ENCODE data around the gene KHNYN.
"Not testable (repeated sequence)": the region's sequence is repeated elsewhere in the genome, so short reads cannot be mapped to it uniquely, and the experiment has no call there.

KHNYN gene

GRCh38 chr14:24465368-24465767, 35.6 kb downstream of the KHNYN start:
- H3K27ac ChIP-seq (ENCODE audit: low read depth, low read length): no peak overlapping the region
- no peaks in the 10 kb centered on the region for H3K36me3 ChIP-seq (ENCODE audit: control insufficient read depth in 5 of 5, insufficient read depth in 5 of 5, low read length in 5 of 5)
- no peak overlapping the region for H3K4me3 ChIP-seq (ENCODE audit: low read depth in 1 of 5, low read length in 5 of 5)
- no peak overlapping the region for H3K9ac ChIP-seq (ENCODE audit: low read length in 5 of 5)
- no peaks in the 10 kb centered on the region for H3K4me1 ChIP-seq (ENCODE audit: control insufficient read depth in 5 of 5, insufficient read depth in 5 of 5, low read length in 5 of 5)
- H3K9me3 ChIP-seq (ENCODE audit: control insufficient read depth in 5 of 5, low read length in 5 of 5): peaks cover 0 to 2% (median 0%) of the 10 kb centered on the region in 5 donors
- H3K27me3 ChIP-seq (ENCODE audit: control insufficient read depth in 5 of 5, insufficient read depth in 4 of 5, low read length in 5 of 5): no peaks in the 10 kb centered on the region

DNA sequence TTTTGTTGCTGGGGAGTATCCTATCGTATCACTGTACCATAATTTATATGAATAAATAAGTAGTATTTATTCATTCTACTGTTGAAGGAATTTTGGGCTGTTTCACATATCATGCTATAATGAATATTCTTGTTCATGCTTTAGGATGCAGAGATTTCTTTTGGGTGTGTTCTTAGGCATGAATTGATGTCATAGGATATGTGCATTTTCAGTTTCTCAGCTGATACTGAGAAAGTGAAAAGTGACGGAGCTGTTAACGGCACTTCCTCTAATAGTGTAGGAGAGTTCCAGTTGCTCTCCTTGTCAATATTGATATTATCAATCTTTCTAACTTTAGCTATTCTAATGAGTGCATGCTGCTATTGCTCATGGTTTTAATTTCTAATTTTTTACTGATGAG, 36.1 kb downstream of the KHNYN start:
- H3K9me3 ChIP-seq (ENCODE audit: control insufficient read depth in 5 of 5, low read length in 5 of 5): peaks cover 0 to 2% (median 0%) of the 10 kb centered on the region in 5 donors
- no peak overlapping the region for H3K4me3 ChIP-seq (ENCODE audit: low read depth in 1 of 5, low read length in 5 of 5)
- no peak overlapping the region for H3K27ac ChIP-seq (ENCODE audit: low read depth, low read length)
- no peaks in the 10 kb centered on the region for H3K4me1 ChIP-seq (ENCODE audit: control insufficient read depth in 5 of 5, insufficient read depth in 5 of 5, low read length in 5 of 5)
- H3K27me3 ChIP-seq (ENCODE audit: control insufficient read depth in 5 of 5, insufficient read depth in 4 of 5, low read length in 5 of 5): no peaks in the 10 kb centered on the region
- H3K36me3 ChIP-seq (ENCODE audit: control insufficient read depth in 5 of 5, insufficient read depth in 5 of 5, low read length in 5 of 5): no peaks in the 10 kb centered on the region
- H3K9ac ChIP-seq (ENCODE audit: low read length in 5 of 5): no peak overlapping the region

DNA sequence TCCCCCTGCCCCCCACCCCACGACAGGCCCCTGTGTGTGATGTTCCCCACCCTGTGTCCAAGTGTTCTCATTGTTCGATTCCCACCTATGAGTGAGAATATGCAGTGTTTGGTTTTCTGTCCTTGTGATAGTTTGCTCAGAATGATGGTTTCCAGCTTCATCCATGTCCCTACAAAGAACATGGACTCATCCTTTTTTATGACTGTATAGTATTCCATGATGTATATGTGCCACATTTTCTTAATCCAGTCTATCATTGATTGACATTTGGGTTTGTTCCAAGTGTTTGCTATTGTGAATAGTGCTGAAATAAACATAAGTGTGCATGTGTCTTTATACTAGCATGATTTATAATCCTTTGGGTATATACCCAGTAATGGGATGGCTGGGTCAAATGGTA, 40.7 kb downstream of the KHNYN start:
- H3K4me3 ChIP-seq (ENCODE audit: low read depth in 1 of 5, low read length in 5 of 5); H3K9me3 ChIP-seq (ENCODE audit: control insufficient read depth in 5 of 5, low read length in 5 of 5); H3K27me3 ChIP-seq (ENCODE audit: control insufficient read depth in 5 of 5, insufficient read depth in 4 of 5, low read length in 5 of 5); H3K36me3 ChIP-seq (ENCODE audit: control insufficient read depth in 5 of 5, insufficient read depth in 5 of 5, low read length in 5 of 5); H3K9ac ChIP-seq (ENCODE audit: low read length in 5 of 5); H3K4me1 ChIP-seq (ENCODE audit: control insufficient read depth in 5 of 5, insufficient read depth in 5 of 5, low read length in 5 of 5); H3K27ac ChIP-seq (ENCODE audit: low read depth, low read length): not testable (repeated sequence)

DNA sequence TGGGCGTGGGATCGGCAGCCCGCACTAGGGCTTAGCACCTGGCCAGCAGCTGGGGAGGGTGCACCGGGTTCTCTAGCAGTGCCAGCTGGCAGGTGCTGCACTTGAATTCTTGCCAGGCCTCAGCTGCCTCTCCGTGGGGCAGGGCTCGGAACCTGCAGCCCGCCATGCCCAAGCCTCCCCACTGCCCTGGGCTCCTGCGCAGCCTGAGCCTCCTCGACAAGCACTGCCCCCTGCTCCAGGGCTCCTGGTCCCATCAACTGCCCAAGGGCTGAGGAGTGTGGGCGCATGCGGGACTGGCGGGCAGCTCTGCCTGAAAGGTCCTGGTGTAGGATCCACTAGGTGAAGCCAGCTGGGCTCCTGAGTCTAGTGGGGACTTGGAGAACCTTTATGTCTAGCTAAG, 43.5 kb downstream of the KHNYN start:
- Histone ChIP-seq H3K4me3 (ENCODE audit: low read depth in 1 of 5, low read length in 5 of 5) (no peak overlapping the region), H3K9ac (ENCODE audit: low read length in 5 of 5) (no peak overlapping the region), H3K4me1 (ENCODE audit: control insufficient read depth in 5 of 5, insufficient read depth in 5 of 5, low read length in 5 of 5) (no peaks in the 10 kb centered on the region), H3K36me3 (ENCODE audit: control insufficient read depth in 5 of 5, insufficient read depth in 5 of 5, low read length in 5 of 5) (peaks cover 0 to 5% (median 0%) of the 10 kb centered on the region in 5 donors), H3K9me3 (ENCODE audit: control insufficient read depth in 5 of 5, low read length in 5 of 5) (peaks cover 0 to 4% (median 0%) of the 10 kb centered on the region in 5 donors), H3K27ac (ENCODE audit: low read depth, low read length) (no peak overlapping the region), H3K27me3 (ENCODE audit: control insufficient read depth in 5 of 5, insufficient read depth in 4 of 5, low read length in 5 of 5) (no peaks in the 10 kb centered on the region)

DNA sequence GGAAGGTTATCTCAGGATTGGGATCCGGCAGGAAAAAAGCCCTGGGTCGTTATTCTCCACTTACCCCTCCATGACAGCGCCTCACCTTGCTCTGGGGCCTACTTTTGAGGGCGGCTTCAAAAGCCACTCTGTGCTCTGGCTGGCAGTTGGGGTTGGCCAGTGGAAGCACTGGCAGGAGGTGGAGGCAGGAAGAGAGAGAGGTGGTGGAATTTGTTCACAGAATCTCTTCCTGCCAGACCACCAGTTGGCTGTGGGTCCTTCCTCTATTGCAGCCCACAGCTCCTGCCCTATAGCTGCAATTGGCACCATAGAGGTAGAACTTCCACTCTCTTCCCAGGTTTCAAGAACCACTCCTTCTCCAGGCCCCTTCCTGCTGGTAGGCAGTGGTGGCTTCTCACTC, 45.5 kb downstream of the KHNYN start:
- no peaks in the 10 kb centered on the region for H3K27me3 ChIP-seq (ENCODE audit: control insufficient read depth in 5 of 5, insufficient read depth in 4 of 5, low read length in 5 of 5)
- no peak overlapping the region for H3K9ac ChIP-seq (ENCODE audit: low read length in 5 of 5)
- no peak overlapping the region for H3K27ac ChIP-seq (ENCODE audit: low read depth, low read length)
- H3K4me3 ChIP-seq (ENCODE audit: low read depth in 1 of 5, low read length in 5 of 5): no peak overlapping the region
- no peaks in the 10 kb centered on the region for H3K4me1 ChIP-seq (ENCODE audit: control insufficient read depth in 5 of 5, insufficient read depth in 5 of 5, low read length in 5 of 5)
- peaks cover 0 to 4% (median 0%) of the 10 kb centered on the region in 5 donors for H3K9me3 ChIP-seq (ENCODE audit: control insufficient read depth in 5 of 5, low read length in 5 of 5)
- peaks cover 0 to 5% (median 0%) of the 10 kb centered on the region in 5 donors for H3K36me3 ChIP-seq (ENCODE audit: control insufficient read depth in 5 of 5, insufficient read depth in 5 of 5, low read length in 5 of 5)

GRCh38 chr14:24479999-24480398, 50.2 kb downstream of the KHNYN start:
- not testable (repeated sequence) for H3K36me3 ChIP-seq (ENCODE audit: control insufficient read depth in 5 of 5, insufficient read depth in 5 of 5, low read length in 5 of 5); H3K9ac ChIP-seq (ENCODE audit: low read length in 5 of 5); H3K27me3 ChIP-seq (ENCODE audit: control insufficient read depth in 5 of 5, insufficient read depth in 4 of 5, low read length in 5 of 5); H3K4me3 ChIP-seq (ENCODE audit: low read depth in 1 of 5, low read length in 5 of 5); H3K27ac ChIP-seq (ENCODE audit: low read depth, low read length); H3K9me3 ChIP-seq (ENCODE audit: control insufficient read depth in 5 of 5, low read length in 5 of 5); H3K4me1 ChIP-seq (ENCODE audit: control insufficient read depth in 5 of 5, insufficient read depth in 5 of 5, low read length in 5 of 5)

- no peaks in the 10 kb centered on the region for H3K36me3 ChIP-seq (ENCODE audit: control insufficient read depth in 5 of 5, insufficient read depth in 5 of 5, low read length in 5 of 5)
- peak overlapping the region in 1 of 5 donors; percentile 46 for H3K9ac ChIP-seq (ENCODE audit: low read length in 5 of 5)
- H3K9me3 ChIP-seq (ENCODE audit: control insufficient read depth in 5 of 5, low read length in 5 of 5): peaks cover 0 to 8% (median 0%) of the 10 kb centered on the region in 5 donors
- peaks cover 0 to 2% (median 0%) of the 10 kb centered on the region in 5 donors for H3K27me3 ChIP-seq (ENCODE audit: control insufficient read depth in 5 of 5, insufficient read depth in 4 of 5, low read length in 5 of 5)
- H3K4me1 ChIP-seq (ENCODE audit: control insufficient read depth in 5 of 5, insufficient read depth in 5 of 5, low read length in 5 of 5): peaks cover 0 to 6% (median 0%) of the 10 kb centered on the region in 5 donors
- H3K4me3 ChIP-seq (ENCODE audit: low read depth in 1 of 5, low read length in 5 of 5): no peak overlapping the region
- H3K27ac ChIP-seq (ENCODE audit: low read depth, low read length): no peak overlapping the region
Observed at GRCh38 chr14:24481622-24482324, 52.0 kb downstream of the KHNYN start.

GRCh38 chr14:24482699-24483303, 53.0 kb downstream of the KHNYN start:
- H3K4me3 ChIP-seq (ENCODE audit: low read depth in 1 of 5, low read length in 5 of 5); H3K9me3 ChIP-seq (ENCODE audit: control insufficient read depth in 5 of 5, low read length in 5 of 5); H3K4me1 ChIP-seq (ENCODE audit: control insufficient read depth in 5 of 5, insufficient read depth in 5 of 5, low read length in 5 of 5): not testable (repeated sequence)

GRCh38 chr14:24483604-24484252, 54.0 kb downstream of the KHNYN start:
- H3K27ac ChIP-seq (ENCODE audit: low read depth, low read length): no peak overlapping the region
- peaks cover 0 to 2% (median 0%) of the 10 kb centered on the region in 5 donors for H3K27me3 ChIP-seq (ENCODE audit: control insufficient read depth in 5 of 5, insufficient read depth in 4 of 5, low read length in 5 of 5)
- no peak overlapping the region for H3K9ac ChIP-seq (ENCODE audit: low read length in 5 of 5)
- no peak overlapping the region for H3K4me3 ChIP-seq (ENCODE audit: low read depth in 1 of 5, low read length in 5 of 5)
- H3K9me3 ChIP-seq (ENCODE audit: control insufficient read depth in 5 of 5, low read length in 5 of 5): peaks cover 0 to 8% (median 0%) of the 10 kb centered on the region in 5 donors
- H3K36me3 ChIP-seq (ENCODE audit: control insufficient read depth in 5 of 5, insufficient read depth in 5 of 5, low read length in 5 of 5): no peaks in the 10 kb centered on the region
- peaks cover 0 to 6% (median 0%) of the 10 kb centered on the region in 5 donors for H3K4me1 ChIP-seq (ENCODE audit: control insufficient read depth in 5 of 5, insufficient read depth in 5 of 5, low read length in 5 of 5)

More at GRCh38 chr14:24482699-24483303, 53.0 kb downstream of the KHNYN start:
- not testable (repeated sequence) for H3K9ac ChIP-seq (ENCODE audit: low read length in 5 of 5); H3K36me3 ChIP-seq (ENCODE audit: control insufficient read depth in 5 of 5, insufficient read depth in 5 of 5, low read length in 5 of 5); H3K27me3 ChIP-seq (ENCODE audit: control insufficient read depth in 5 of 5, insufficient read depth in 4 of 5, low read length in 5 of 5); H3K27ac ChIP-seq (ENCODE audit: low read depth, low read length)
